Nephron progenitor cell (in vitro differentiated cells): ENCODE results near the gene KCNK15.

ENCODE experiments used
- DNase-seq: peaks from one replicate; pipeline ENCODE4 v3.0.0; 2021
- H3K27ac Mint-ChIP-seq: 2 replicates; pipeline ENCODE4 v1.8.0; 2021; ENCODE audit warnings: mild to moderate bottlenecking, moderate library complexity, mixed read lengths
- H3K27me3 Mint-ChIP-seq: 2 replicates; pipeline ENCODE4 v1.8.0; 2021; ENCODE audit warnings: mild to moderate bottlenecking, low read depth, mixed read lengths; ENCODE audit not compliant: poor library complexity
- H3K36me3 Mint-ChIP-seq: 2 replicates; pipeline ENCODE4 v1.8.0; 2021; ENCODE audit warnings: low read depth, mixed read lengths
- H3K4me1 Mint-ChIP-seq: 2 replicates; pipeline ENCODE4 v1.8.0; 2021; ENCODE audit warnings: mixed read lengths
- H3K4me3 Mint-ChIP-seq: 2 replicates; pipeline ENCODE4 v1.8.0; 2021; ENCODE audit warnings: mild to moderate bottlenecking, moderate library complexity, mixed read lengths
- H3K9me3 Mint-ChIP-seq: 2 replicates; pipeline ENCODE4 v1.8.0; 2021; ENCODE audit warnings: mild to moderate bottlenecking, moderate library complexity, mixed read lengths
- TF ChIP-seq, protein P1 (sequence below): fragments of 200-600 bp; sonication (generic); IDR thresholded peaks from 2 replicates; pipeline ENCODE4 v1.5.0; 2021; ENCODE audit warnings: antibody characterized with exemption

Gene KCNK15

DNA sequence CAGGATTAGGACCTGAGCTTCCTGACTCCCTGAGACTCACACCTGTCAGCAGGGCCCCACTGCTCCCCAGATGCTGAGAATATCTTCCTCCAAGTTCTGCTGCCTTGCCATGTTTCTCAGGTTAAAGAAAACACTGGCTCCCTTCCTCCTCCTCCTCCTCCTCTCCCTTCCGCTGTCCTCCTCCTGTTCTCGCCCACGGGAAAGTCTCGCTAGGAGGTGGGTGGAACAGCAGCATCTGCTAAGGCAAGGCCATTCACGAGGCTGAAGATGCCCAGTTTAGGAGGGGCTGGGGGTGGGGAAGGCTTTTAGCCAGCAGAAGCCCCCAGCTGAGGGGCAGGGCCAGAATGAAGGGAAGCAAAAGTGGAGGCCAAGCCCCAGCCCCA, 23.8 kb downstream of the KCNK15 start:
- TF ChIP-seq, protein P1, sequence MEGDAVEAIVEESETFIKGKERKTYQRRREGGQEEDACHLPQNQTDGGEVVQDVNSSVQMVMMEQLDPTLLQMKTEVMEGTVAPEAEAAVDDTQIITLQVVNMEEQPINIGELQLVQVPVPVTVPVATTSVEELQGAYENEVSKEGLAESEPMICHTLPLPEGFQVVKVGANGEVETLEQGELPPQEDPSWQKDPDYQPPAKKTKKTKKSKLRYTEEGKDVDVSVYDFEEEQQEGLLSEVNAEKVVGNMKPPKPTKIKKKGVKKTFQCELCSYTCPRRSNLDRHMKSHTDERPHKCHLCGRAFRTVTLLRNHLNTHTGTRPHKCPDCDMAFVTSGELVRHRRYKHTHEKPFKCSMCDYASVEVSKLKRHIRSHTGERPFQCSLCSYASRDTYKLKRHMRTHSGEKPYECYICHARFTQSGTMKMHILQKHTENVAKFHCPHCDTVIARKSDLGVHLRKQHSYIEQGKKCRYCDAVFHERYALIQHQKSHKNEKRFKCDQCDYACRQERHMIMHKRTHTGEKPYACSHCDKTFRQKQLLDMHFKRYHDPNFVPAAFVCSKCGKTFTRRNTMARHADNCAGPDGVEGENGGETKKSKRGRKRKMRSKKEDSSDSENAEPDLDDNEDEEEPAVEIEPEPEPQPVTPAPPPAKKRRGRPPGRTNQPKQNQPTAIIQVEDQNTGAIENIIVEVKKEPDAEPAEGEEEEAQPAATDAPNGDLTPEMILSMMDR, result no peak
- Mint-ChIP-seq H3K27me3 (peaks cover 5% of the 10 kb centered on the region), H3K9me3 (no peaks in the 10 kb centered on the region), H3K4me1 (peaks cover 10% of the 10 kb centered on the region), H3K4me3 (no peak overlapping the region), H3K36me3 (no peaks in the 10 kb centered on the region), H3K27ac (peak overlapping the region; percentile 40)
- DNase-seq, result no peak

DNA sequence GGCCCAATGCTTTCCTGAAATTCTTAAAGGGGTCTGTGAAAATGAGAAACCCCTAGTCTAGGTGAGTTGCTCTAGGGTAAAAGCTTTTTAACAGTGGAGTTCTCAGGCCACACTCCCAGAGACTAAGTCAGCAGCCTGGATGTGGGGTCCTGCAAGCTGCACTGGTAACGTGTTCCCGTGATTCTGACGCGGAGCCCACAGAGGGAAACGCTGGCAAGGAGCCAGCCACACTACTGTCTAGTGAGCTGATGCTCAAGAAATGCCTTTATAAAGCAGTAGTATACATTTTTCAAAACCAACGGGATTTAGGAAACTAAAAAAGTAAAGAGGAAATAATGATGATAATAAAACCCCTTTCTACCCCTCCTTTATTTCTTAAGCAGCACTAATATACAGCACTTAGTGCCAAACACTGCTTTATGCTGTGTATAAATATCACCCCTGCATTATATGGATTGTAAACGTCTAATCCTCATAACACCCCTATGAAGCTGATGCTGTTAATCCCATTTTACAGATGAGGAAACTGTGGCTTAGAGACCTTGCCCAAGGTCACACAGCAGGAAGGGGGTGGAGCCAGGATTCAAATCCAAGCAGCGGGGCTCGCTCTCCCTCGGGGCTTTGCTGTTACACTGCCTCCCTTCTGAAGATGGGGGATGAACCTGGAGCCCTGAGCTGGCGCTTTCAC, 25.0 kb downstream of the KCNK15 start:
- TF ChIP-seq, protein P1, result no peak
- no peaks in the 10 kb centered on the region for H3K36me3 Mint-ChIP-seq
- no peak for DNase-seq
- H3K9me3 Mint-ChIP-seq, result no peaks in the 10 kb centered on the region
- H3K27ac Mint-ChIP-seq, result no peak overlapping the region
- H3K4me3 Mint-ChIP-seq, result no peak overlapping the region
- peaks cover 10% of the 10 kb centered on the region for H3K4me1 Mint-ChIP-seq
- peaks cover 5% of the 10 kb centered on the region for H3K27me3 Mint-ChIP-seq

DNA sequence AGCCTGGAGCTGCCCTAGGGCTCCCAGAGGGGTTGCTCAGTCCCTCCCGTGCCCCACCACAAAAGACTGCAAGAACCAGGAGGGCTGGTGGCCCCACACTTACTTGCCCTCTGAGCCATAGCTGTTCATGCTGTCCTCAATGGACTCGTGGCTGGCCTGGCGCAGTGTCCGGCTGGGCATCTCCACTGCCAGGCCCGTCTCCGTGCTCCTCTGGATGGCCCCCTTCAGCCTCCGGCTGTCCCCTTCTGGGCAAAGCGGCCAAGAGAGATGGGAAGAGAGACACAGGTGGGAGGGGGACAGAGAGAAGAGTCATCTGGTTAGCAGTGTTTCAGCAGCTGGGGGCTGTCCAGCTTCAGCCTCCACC, 25.5 kb downstream of the KCNK15 start:
- DNase-seq, result no peak
- TF ChIP-seq, protein P1, result no peak
- H3K36me3 Mint-ChIP-seq, result no peaks in the 10 kb centered on the region
- H3K9me3 Mint-ChIP-seq, result no peaks in the 10 kb centered on the region
- no peak overlapping the region for H3K27ac Mint-ChIP-seq
- H3K4me3 Mint-ChIP-seq, result no peak overlapping the region
- peaks cover 10% of the 10 kb centered on the region for H3K4me1 Mint-ChIP-seq
- H3K27me3 Mint-ChIP-seq, result peaks cover 5% of the 10 kb centered on the region

DNA sequence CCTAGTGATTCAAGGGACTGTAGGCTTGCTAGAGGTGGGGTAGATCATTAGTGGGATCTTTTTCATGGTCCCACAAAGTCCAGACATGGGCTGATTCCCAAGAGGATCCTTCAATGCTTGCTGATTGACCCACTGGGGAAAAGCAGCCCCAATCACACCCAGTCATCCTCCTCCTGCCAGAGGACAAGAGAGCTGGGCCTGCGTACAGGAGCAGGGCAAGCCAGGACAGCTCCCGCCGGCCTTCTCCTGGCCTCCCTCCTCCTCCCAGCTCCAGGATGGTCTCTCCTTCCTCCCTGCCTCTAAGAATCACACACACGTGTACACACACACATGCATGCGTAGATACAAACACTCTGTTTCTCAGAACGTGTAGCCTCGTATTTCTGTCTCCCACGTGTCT, 27.0 kb downstream of the KCNK15 start:
- TF ChIP-seq, protein P1, result no peak
- peaks cover 5% of the 10 kb centered on the region for H3K27me3 Mint-ChIP-seq
- H3K27ac Mint-ChIP-seq, result no peak overlapping the region
- no peaks in the 10 kb centered on the region for H3K36me3 Mint-ChIP-seq
- no peak for DNase-seq
- peaks cover 10% of the 10 kb centered on the region for H3K4me1 Mint-ChIP-seq
- no peak overlapping the region for H3K4me3 Mint-ChIP-seq
- H3K9me3 Mint-ChIP-seq, result no peaks in the 10 kb centered on the region

DNA sequence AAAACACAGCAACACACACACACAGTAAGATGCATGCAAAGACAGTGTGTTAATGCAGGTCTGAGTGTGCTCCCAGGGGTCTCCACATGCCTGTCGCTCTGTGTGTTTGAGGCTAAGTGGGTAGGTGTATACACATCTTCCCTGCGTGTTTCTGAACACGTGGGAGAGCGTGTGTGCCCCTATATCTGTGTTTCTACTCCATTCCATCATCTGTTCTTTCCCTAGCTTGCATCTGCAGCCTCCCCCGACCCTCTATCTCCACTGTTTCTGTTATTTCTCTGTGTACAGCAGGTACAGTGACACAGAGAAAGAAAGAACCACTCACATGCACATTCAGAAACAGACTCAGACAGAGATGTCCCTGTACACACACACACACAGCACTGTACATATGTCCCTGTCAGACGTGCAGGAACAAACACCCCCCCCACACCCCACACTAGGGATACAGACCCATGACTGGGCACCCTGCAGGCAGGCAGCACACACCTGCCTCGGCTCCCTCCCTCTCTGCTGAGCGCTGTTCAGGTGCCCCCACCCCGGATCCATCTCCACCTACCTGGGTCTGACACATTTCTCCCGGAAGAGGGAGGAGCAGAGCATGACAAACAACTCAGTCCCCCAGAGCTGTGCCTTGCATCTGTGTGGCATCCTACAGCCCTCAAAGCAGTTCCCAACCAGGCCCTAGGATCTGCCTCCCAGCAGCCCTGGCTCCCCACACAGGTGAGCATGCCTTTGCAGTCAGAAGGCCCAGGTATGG, 27.6 kb downstream of the KCNK15 start:
- Mint-ChIP-seq H3K27ac (no peak overlapping the region), H3K9me3 (no peaks in the 10 kb centered on the region), H3K4me1 (peaks cover 10% of the 10 kb centered on the region), H3K27me3 (peaks cover 7% of the 10 kb centered on the region), H3K36me3 (no peaks in the 10 kb centered on the region), H3K4me3 (no peak overlapping the region)
- no peak for DNase-seq
- TF ChIP-seq, protein P1, result no peak

DNA sequence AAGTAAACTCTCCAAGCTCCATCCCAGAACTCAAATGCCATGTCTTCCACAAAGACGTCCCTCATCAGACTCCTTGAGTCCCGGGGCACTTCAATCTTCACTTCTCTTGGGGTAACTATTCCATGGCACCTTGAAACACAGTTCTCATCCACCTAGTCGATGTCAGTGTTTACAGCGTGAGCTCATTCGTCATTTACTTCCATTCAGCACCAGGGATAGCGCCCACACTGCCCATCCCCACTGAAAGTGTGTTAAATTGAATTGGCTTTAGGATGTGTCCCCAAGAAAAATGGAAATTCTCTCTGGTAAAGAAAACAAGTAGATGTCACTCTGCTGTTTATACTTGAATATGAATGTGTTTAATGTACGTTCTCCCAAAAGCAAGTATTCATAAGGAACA, 31.3 kb downstream of the KCNK15 start:
- DNase-seq, result peak; percentile 82
- Mint-ChIP-seq H3K36me3 (no peaks in the 10 kb centered on the region), H3K4me1 (no peaks in the 10 kb centered on the region), H3K9me3 (no peaks in the 10 kb centered on the region), H3K4me3 (no peak overlapping the region), H3K27me3 (peaks cover 7% of the 10 kb centered on the region), H3K27ac (no peak overlapping the region)
- TF ChIP-seq, protein P1, result no peak
